Common myeloid progenitor, CD34-positive (primary cell): ENCODE data around the gene TP53RK.

ENCODE experiments used
- CTCF ChIA-PET: fragments of 350-600 bp; sonication (Branson Sonifier 250); formaldehyde crosslinking; loops from one replicate; lab custom pipeline; 2021; ENCODE audit warnings: antibody characterized with exemption; lab: Charles Lee
- POLR2A ChIA-PET: fragments of 350-600 bp; sonication (Branson Sonifier 250); formaldehyde crosslinking; loops from one replicate; lab custom pipeline; 2021; ENCODE audit warnings: antibody characterized with exemption; lab: Charles Lee
- DNase-seq, 3 donors: peaks; one replicate each; pipeline versions ENCODE4 v3.0.0 to v3.0.0-alpha.2; 2013
- H3K27ac ChIP-seq, 2 experiments: 1 replicate in 1 of 2; 2 replicates in 1 of 2; pipeline ENCODE4 v1.7.0; 2013; ENCODE audit warnings: inconsistent platforms in 2 of 2, low read length in 2 of 2, mild to moderate bottlenecking in 2 of 2, low read depth in 1 of 2, moderate library complexity in 1 of 2; ENCODE audit not compliant: severe bottlenecking in 2 of 2, insufficient read depth in 1 of 2, poor library complexity in 1 of 2
- H3K27me3 ChIP-seq, 5 experiments: replicated peaks in 2 of 5; 1 replicate in 3 of 5; 2 replicates in 2 of 5; pipeline versions ENCODE4 v1.6.1 to v1.7.0; 2013; ENCODE audit warnings: low read length in 4 of 5, mild to moderate bottlenecking in 2 of 5, moderate library complexity in 2 of 5, inconsistent platforms in 1 of 5; ENCODE audit not compliant: insufficient read depth in 5 of 5, control insufficient read depth in 4 of 5
- H3K36me3 ChIP-seq, 4 experiments: 1 replicate in 2 of 4; 2 replicates in 2 of 4; pipeline versions ENCODE4 v1.6.1 to v1.7.0; 2013; ENCODE audit warnings: low read length in 3 of 4, control low read depth in 1 of 4, mild to moderate bottlenecking in 1 of 4; ENCODE audit not compliant: control insufficient read depth in 4 of 4, insufficient read depth in 4 of 4
- H3K4me1 ChIP-seq, 4 experiments: 1 replicate in 3 of 4; 2 replicates in 1 of 4; pipeline versions ENCODE4 v1.6.1 to v1.7.1; 2013; ENCODE audit warnings: low read length in 3 of 4, mild to moderate bottlenecking in 3 of 4, control low read depth in 1 of 4, inconsistent platforms in 1 of 4, moderate library complexity in 1 of 4; ENCODE audit not compliant: control insufficient read depth in 4 of 4, insufficient read depth in 4 of 4; ENCODE audit errors: control extremely low read depth in 1 of 4
- H3K4me3 ChIP-seq, 7 experiments: 1 replicate in 4 of 7; 2 replicates in 3 of 7; pipeline versions ENCODE4 v1.5.1 to v1.7.0; 2013; ENCODE audit warnings: mild to moderate bottlenecking in 7 of 7, low read length in 6 of 7, moderate library complexity in 6 of 7, inconsistent platforms in 2 of 7, low read depth in 2 of 7, control low read depth in 1 of 7; ENCODE audit not compliant: insufficient read depth in 4 of 7, control insufficient read depth in 1 of 7; ENCODE audit errors: extremely low read depth in 1 of 7
- H3K9me3 ChIP-seq, 5 experiments: 1 replicate in 4 of 5; 2 replicates in 1 of 5; pipeline versions ENCODE4 v1.6.1 to v1.7.1; 2013; ENCODE audit warnings: low read length in 4 of 5, mild to moderate bottlenecking in 2 of 5, inconsistent platforms in 1 of 5, low read depth in 1 of 5, moderate library complexity in 1 of 5; ENCODE audit not compliant: control insufficient read depth in 4 of 5, insufficient read depth in 2 of 5; ENCODE audit errors: control extremely low read depth in 1 of 5
- WGBS: methylation state at CpG from one replicate; pipeline ENCODE4 v1.1.5; 2013; ENCODE audit not compliant: insufficient coverage; 5-methylcytosine and 5-hydroxymethylcytosine counted together

The TP53RK gene

DNA sequence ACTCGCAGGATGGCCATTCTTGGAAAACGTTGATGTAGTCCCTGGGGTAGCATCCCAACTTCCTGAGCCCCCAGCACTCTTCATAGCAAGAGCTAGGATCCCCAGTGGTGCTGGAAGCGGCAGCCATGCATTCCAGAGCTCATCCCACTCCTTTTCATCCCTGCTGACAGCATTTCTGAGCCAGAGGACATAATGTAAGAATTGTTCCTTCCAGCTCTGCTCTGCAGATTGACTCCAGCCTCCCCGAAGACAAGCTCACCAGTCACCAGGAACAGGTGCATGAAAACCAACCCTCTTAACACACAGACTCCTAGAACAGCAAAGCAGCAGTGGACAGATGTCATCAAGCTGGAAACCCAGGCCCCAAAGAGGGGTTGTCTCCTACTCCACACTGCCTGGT is 41.8 kb downstream of the TP53RK start:
- Histone ChIP-seq H3K36me3 (no peaks in the 10 kb centered on the region), H3K4me3 (no peak overlapping the region), H3K27me3 (peaks cover 6 to 41% (median 18%) of the 10 kb centered on the region in 5 experiments), H3K9me3 (peaks cover 0 to 3% (median 0%) of the 10 kb centered on the region in 5 experiments), H3K4me1 (peaks cover 0 to 7% (median 3%) of the 10 kb centered on the region in 4 experiments), H3K27ac (no peak overlapping the region)
- CTCF ChIA-PET, result no interaction called here
- POLR2A ChIA-PET, result no interaction called here
- DNase-seq, result no peak
- WGBS, result 73% methylated on average over 3 of the region's 4 CpGs

DNA sequence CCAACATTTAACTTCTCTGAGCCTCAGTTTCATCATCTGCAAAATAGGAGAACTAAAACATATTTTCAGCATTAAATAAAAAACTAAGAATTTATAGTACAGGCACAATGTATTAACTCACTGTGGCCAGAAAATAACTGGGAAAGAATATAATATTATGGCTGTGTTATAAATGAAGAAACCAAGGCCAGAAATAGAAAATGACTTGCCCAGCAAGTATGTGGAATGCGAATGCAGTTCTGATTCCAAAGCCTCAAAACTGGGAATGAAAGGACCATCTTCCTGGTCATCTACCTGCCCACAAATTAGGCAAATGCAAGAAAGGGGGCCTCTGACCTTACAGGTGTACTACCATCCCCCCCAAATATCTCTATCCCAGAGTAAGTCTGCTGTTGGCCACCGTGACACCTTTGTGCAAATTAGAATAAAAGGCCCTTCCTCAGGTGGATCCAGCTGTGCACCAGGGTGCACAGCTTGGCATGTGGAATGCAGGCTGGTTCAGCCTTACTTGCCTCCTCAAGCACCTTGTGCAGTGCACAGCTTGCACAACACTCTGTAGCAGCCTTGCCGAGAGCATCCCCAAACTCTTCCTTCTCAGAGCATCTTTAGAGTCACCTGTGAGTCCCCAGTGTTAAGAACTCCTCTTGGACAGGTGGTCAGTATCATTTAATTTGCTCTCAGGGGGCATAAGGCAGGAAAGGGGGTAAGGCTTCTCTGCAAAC is 42.4 kb downstream of the TP53RK start:
- WGBS, result 89% methylated on average over 3 of the region's 3 CpGs
- POLR2A ChIA-PET, result no interaction called here
- DNase-seq, result no peak
- Histone ChIP-seq H3K36me3 (no peaks in the 10 kb centered on the region), H3K9me3 (peaks cover 0 to 3% (median 0%) of the 10 kb centered on the region in 5 experiments), H3K4me3 (no peak overlapping the region), H3K4me1 (peaks cover 0 to 7% (median 3%) of the 10 kb centered on the region in 4 experiments), H3K27ac (no peak overlapping the region), H3K27me3 (peaks cover 5 to 34% (median 17%) of the 10 kb centered on the region in 5 experiments)
- CTCF ChIA-PET, result no interaction called here

DNA sequence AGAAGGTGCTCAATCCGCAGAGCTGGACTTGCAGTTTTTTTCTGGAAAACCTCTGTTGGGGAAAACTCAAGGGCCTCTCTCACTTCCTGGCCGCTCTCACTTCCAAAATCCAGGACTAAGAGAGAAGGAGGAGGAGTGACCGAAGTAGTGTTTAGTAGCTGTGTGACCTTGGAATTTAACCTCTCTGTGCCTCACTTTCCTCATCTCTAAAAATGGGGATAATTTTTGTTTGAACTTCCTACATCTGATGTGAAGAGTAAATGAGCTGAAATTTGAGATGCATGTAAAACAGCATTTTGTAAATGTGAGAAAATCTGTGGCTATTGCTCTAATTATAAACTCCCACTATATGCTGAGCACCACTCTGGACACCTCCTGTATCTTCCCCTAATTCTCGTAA is 43.1 kb downstream of the TP53RK start:
- 86% methylated on average over 1 of the region's 4 CpGs for WGBS
- POLR2A ChIA-PET, result no interaction called here
- CTCF ChIA-PET, result no interaction called here

DNA sequence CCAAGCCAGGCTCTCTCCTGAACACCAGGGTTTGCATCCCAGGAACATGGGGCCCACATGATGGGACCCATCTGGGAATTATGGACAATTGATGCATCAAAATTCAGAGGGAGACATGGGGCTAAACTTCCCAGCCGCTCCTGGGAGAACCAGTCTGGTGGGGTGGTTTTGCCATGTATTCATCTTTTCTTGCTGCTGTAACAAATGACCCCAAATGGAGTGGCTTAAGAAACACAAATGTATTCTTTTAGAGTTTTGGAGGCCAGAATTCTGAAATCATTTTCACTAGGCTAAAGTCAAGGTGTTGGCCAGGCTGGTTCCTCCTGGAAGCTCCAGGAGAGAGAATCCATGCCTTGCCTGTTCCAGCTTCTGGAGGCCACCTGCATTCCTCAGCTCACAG is 44.5 kb downstream of the TP53RK start:
- CTCF ChIA-PET, result no interaction called here
- Histone ChIP-seq H3K36me3 (no peaks in the 10 kb centered on the region), H3K4me3 (no peak overlapping the region), H3K9me3 (no peaks in the 10 kb centered on the region), H3K4me1 (no peaks in the 10 kb centered on the region), H3K27ac (no peak overlapping the region), H3K27me3 (peaks cover 0 to 14% (median 3%) of the 10 kb centered on the region in 5 experiments)
- WGBS, result 100% methylated on average over 1 of the region's 1 CpG
- DNase-seq, result no peak
- POLR2A ChIA-PET, result no interaction called here

More for the DNA sequence above, 43.1 kb downstream of the TP53RK start:
- H3K27me3 ChIP-seq, result peaks cover 0 to 27% (median 15%) of the 10 kb centered on the region in 5 experiments
- H3K4me3 ChIP-seq, result no peak overlapping the region
- no peaks in the 10 kb centered on the region for H3K36me3 ChIP-seq
- DNase-seq, result no peak
- peaks cover 0 to 3% (median under 1%) of the 10 kb centered on the region in 4 experiments for H3K4me1 ChIP-seq
- H3K27ac ChIP-seq, result no peak overlapping the region
- no peaks in the 10 kb centered on the region for H3K9me3 ChIP-seq

DNA sequence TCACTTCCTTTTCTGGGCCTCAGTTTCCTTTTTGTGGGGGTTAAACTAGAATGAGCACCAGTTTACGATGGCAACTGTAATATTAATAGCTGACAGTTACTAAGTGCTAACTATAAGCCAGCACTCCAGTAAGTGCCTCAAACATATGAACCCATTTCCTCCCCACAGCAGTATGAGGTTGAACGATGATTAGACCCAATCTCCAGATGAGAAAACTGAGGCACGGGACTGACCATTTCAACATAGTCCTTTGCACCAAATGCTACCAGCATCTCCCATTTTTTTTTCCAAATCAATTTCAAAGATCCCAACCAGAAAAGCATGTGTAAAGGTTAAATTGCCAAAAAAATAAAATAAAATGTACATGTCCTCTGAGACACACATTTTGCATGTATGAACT is 45.1 kb downstream of the TP53RK start:
- H3K27ac ChIP-seq, result no peak overlapping the region
- peaks cover 0 to 8% (median 2%) of the 10 kb centered on the region in 5 experiments for H3K27me3 ChIP-seq
- H3K9me3 ChIP-seq, result no peaks in the 10 kb centered on the region
- H3K36me3 ChIP-seq, result no peaks in the 10 kb centered on the region
- no peak overlapping the region for H3K4me3 ChIP-seq
- POLR2A ChIA-PET, result no interaction called here
- DNase-seq, result no peak
- no peaks in the 10 kb centered on the region for H3K4me1 ChIP-seq
- CTCF ChIA-PET, result no interaction called here
- WGBS, result 100% methylated on average over 1 of the region's 3 CpGs

DNA sequence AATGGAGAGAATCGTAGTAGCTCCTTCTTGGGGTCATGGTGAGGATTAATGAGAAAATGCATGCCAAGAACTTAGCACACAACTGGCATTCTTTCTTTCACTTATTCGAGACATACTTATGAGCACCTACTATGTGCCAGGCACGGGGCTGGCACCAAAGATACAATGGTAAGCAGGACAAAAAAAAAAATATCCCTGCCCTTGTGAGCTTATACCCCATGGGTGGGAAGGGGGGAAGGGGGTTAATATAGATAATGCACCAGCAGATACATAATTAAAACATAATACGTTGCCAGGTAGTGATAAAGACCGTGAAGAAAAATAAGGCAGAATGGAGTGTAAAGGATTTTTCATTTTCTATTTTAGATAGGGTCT is 46.3 kb downstream of the TP53RK start:
- DNase-seq, result no peak
- Histone ChIP-seq H3K27me3 (peaks cover 0 to 4% (median 2%) of the 10 kb centered on the region in 5 experiments), H3K36me3 (no peaks in the 10 kb centered on the region), H3K9me3 (no peaks in the 10 kb centered on the region), H3K4me1 (no peaks in the 10 kb centered on the region), H3K4me3 (no peak overlapping the region), H3K27ac (no peak overlapping the region)
- ChIA-PET CTCF (no interaction called here), POLR2A (no interaction called here)
- WGBS, result 100% methylated on average over 1 of the region's 5 CpGs

DNA sequence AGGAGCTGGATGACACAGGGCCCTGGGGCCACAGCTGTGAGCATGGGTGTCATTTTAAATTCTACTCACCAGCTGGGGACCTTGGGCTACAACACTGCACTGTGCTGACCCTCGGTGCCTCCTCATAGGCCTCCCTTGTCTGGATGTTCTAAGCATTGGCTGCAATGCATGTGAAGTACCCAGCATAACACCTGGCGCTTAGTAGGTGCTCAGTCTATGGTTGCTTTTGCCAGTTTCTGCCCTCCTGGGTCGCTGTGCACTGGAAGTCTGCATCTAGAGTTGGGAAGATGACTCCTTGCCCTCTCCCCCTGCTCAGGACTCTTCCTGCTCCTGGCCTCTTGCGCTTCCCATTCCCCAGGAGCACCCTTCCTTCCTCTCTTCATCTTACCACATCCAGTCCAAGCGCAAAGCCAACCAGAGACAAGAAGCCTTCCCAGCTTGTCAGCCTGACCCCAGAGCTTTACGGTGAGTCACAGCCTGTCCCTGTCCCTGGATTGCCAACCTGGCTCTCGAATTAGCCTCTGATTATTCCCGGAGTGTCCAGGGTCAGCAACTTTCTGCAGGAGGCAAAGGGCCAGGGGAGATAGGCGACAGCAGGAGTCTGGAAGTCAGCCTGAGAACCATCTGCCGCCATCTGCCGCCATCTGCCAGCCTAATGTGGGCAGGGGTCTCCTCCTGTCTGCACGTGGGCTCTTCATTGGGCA is 46.8 kb downstream of the TP53RK start:
- POLR2A ChIA-PET, result no interaction called here
- CTCF ChIA-PET, result no interaction called here
- no peaks in the 10 kb centered on the region for H3K36me3 ChIP-seq

More for the DNA sequence above, 46.8 kb downstream of the TP53RK start:
- Histone ChIP-seq H3K27me3 (peaks cover 0 to 4% (median 0%) of the 10 kb centered on the region in 5 experiments), H3K27ac (no peak overlapping the region), H3K4me1 (no peaks in the 10 kb centered on the region), H3K9me3 (no peaks in the 10 kb centered on the region), H3K4me3 (no peak overlapping the region)
- 93% methylated on average over 12 of the region's 12 CpGs for WGBS
- DNase-seq, result no peak
